GM12878 (cell line): Measurements from ENCODE around the gene TUB. TPM values are rescaled to one million over a fixed set of nuclear protein-coding genes. Genes with fewer than 3 reads are reported as not detected.

ENCODE experiments used
- ATAC-seq: fragments of 200-7000 bp; cut with Tn5 transposase; 3 replicates; pipeline ENCODE4 v1.9.1; 2020; ENCODE audit warnings: mild to moderate bottlenecking, moderate library complexity
- BruUV-seq: library from RNA; stranded (reverse); fragments of 400-500 nt; replicated peaks from 2 replicates; lab custom pipeline; 2021; lab: Mats Ljungman, UMichigan
- CTCF ChIA-PET: fragments of 300-600 bp; sonication (Branson Sonifier 250); formaldehyde crosslinking; extraction: SDS; loops from one replicate; lab custom pipeline; 2021; ENCODE audit warnings: inconsistent platforms; lab: Yijun Ruan, JAX
- POLR2A ChIA-PET: fragments of 350-600 bp; formaldehyde crosslinking; extraction: SDS; loops from one replicate; lab custom pipeline; 2021; ENCODE audit warnings: inconsistent platforms; lab: Charles Lee
- RAD21 ChIA-PET: fragments of 300-600 bp; sonication (Branson Sonifier 250); formaldehyde crosslinking; loops from one replicate; lab custom pipeline; 2023; ENCODE audit warnings: antibody characterized with exemption; ENCODE audit not compliant: unreplicated experiment; lab: Charles Lee
- SMC1A ChIA-PET: fragments of 300-600 bp; sonication (Branson Sonifier 250); formaldehyde crosslinking; loops from one replicate; lab custom pipeline; 2023; ENCODE audit not compliant: unreplicated experiment, uncharacterized antibody; lab: Charles Lee
- DNase-seq: peaks from one replicate; pipeline ENCODE4 v3.0.0-alpha.2; 2011; ENCODE audit warnings: low read depth, low spot score
- FAIRE-seq: peaks from 3 replicates; lab custom pipeline; 2011; peaks lifted over from hg19 to GRCh38; lab: Jason Lieb, UNC
- H2AFZ ChIP-seq: 2 replicates; pipeline ENCODE4 v1.6.0; 2011; ENCODE audit warnings: low read depth, low read length, control low read depth; ENCODE audit not compliant: control insufficient read depth
- H3K27ac ChIP-seq: 2 replicates; pipeline ENCODE4 v1.5.1; 2011; ENCODE audit warnings: control low read depth; ENCODE audit not compliant: control insufficient read depth, insufficient read depth
- H3K27me3 ChIP-seq, 2 experiments: replicated peaks in 1 of 2; 2 replicates each; pipeline versions ENCODE4 v1.6.0 to v1.6.1; 2011; ENCODE audit warnings: low read length in 1 of 2; ENCODE audit not compliant: control insufficient read depth in 2 of 2, insufficient read depth in 2 of 2
- H3K36me3 ChIP-seq, 2 experiments: 2 replicates each; pipeline ENCODE4 v1.5.1; 2011; ENCODE audit warnings: low read length in 1 of 2; ENCODE audit not compliant: control insufficient read depth in 2 of 2, insufficient read depth in 2 of 2
- H3K4me1 ChIP-seq: 2 replicates; pipeline ENCODE4 v1.6.1; 2011; ENCODE audit warnings: mild to moderate bottlenecking, low read length, moderate library complexity, mixed read lengths; ENCODE audit not compliant: control insufficient read depth, insufficient read depth
- H3K4me2 ChIP-seq: 2 replicates; pipeline ENCODE4 v1.6.0; 2011; ENCODE audit warnings: control low read depth; ENCODE audit not compliant: control insufficient read depth, insufficient read depth
- H3K4me3 ChIP-seq: fragments of 200-600 bp; sonication (generic); 2 replicates; pipeline ENCODE4 v1.5.1; 2016
- H3K79me2 ChIP-seq: 2 replicates; pipeline ENCODE4 v1.6.0; 2011; ENCODE audit warnings: low read length; ENCODE audit not compliant: control insufficient read depth, insufficient read depth
- H3K9ac ChIP-seq: 2 replicates; pipeline ENCODE4 v1.8.0; 2011; ENCODE audit warnings: low read length, control low read depth, mixed read lengths; ENCODE audit not compliant: control insufficient read depth, insufficient read depth
- H3K9me3 ChIP-seq: replicated peaks from 3 replicates; pipeline ENCODE4 v1.5.1; 2011; ENCODE audit warnings: mild to moderate bottlenecking, low read length; ENCODE audit not compliant: control insufficient read depth, insufficient read depth
- H4K20me1 ChIP-seq: 2 replicates; pipeline ENCODE4 v1.6.0; 2011; ENCODE audit not compliant: control insufficient read depth, insufficient read depth
- CHD2 ChIP-seq: IDR thresholded peaks from 2 replicates; pipeline ENCODE4 v1.6.1; 2011; ENCODE audit warnings: low read depth, low read length, improper control_type of control experiment, borderline replicate concordance
- CREM ChIP-seq: IDR thresholded peaks from 2 replicates; pipeline ENCODE4 v1.6.1; 2014; ENCODE audit warnings: antibody characterized with exemption, low read depth
- EP300 ChIP-seq, 2 experiments: fragments of 150-350 bp in 1 of 2; IDR thresholded peaks; 2 replicates each; pipeline ENCODE4 v1.6.1; 2011 to 2012; ENCODE audit warnings: low read depth in 2 of 2, low read length in 2 of 2, borderline replicate concordance in 1 of 2, improper control_type of control experiment in 1 of 2, inconsistent platforms in 1 of 2; ENCODE audit not compliant: control insufficient read depth in 1 of 2
- KAT2A ChIP-seq: conservative IDR thresholded peaks from 2 replicates; pipeline ENCODE4 v1.6.1; 2011; ENCODE audit warnings: low read depth, low read length; ENCODE audit not compliant: control insufficient read depth
- LARP7 ChIP-seq: fragments of 450-650 bp; IDR thresholded peaks from 2 replicates; pipeline ENCODE4 v1.6.1; 2017; ENCODE audit warnings: mild to moderate bottlenecking
- NR2C1 ChIP-seq: fragments of 450-650 bp; IDR thresholded peaks from 2 replicates; pipeline ENCODE4 v1.6.1; 2017; ENCODE audit warnings: antibody characterized with exemption, mild to moderate bottlenecking, moderate library complexity
- POLR2AphosphoS2 ChIP-seq: IDR thresholded peaks from 2 replicates; pipeline ENCODE4 v1.6.1; 2011; ENCODE audit warnings: low read depth, mild to moderate bottlenecking, low read length, improper control_type of control experiment, moderate library complexity
- SMAD1 ChIP-seq: fragments of 450-650 bp; IDR thresholded peaks from 2 replicates; pipeline ENCODE4 v1.6.1; 2018; ENCODE audit warnings: mild to moderate bottlenecking, low read depth; ENCODE audit not compliant: partially characterized antibody
- SMC3 ChIP-seq: IDR thresholded peaks from 2 replicates; pipeline ENCODE4 v1.6.1; 2011; ENCODE audit warnings: low read length, improper control_type of control experiment, borderline replicate concordance
- TARDBP ChIP-seq: IDR thresholded peaks from 2 replicates; pipeline ENCODE4 v1.6.1; 2016; ENCODE audit warnings: borderline replicate concordance
- TBL1XR1 ChIP-seq: IDR thresholded peaks from 2 replicates; pipeline ENCODE4 v1.6.1; 2012; ENCODE audit warnings: low read depth, low read length, improper control_type of control experiment
- TCF3 ChIP-seq: IDR thresholded peaks from 2 replicates; pipeline ENCODE4 v1.6.1; 2012; ENCODE audit warnings: low read depth, mild to moderate bottlenecking, low read length, borderline replicate concordance; ENCODE audit not compliant: insufficient read depth
- ZBED1 ChIP-seq: IDR thresholded peaks from 2 replicates; pipeline ENCODE4 v1.6.1; 2016; ENCODE audit warnings: borderline replicate concordance
- ZZZ3 ChIP-seq: IDR thresholded peaks from 2 replicates; pipeline ENCODE4 v1.6.1; 2011; ENCODE audit warnings: low read depth; ENCODE audit not compliant: control insufficient read depth, insufficient read length
- WGBS: methylation state at CpG from one replicate; pipeline ENCODE4 v1.1.6; 2016; ENCODE audit warnings: low lambda C conversion rate; ENCODE audit not compliant: insufficient replicate concordance, insufficient coverage; ENCODE audit errors: missing lambda C conversion rate; 5-methylcytosine and 5-hydroxymethylcytosine counted together
- in situ Hi-C: fragments of 300-500 bp; cut with MboI; formaldehyde crosslinking; loops from 9 replicates; pipeline ENCODE4 v1.14.3; 2018; ENCODE audit warnings: mixed read lengths
- intact Hi-C: fragments of 100-400 bp; cut with micrococcal nuclease; formaldehyde crosslinking; loops from one replicate; pipeline ENCODE4 v1.14.2; 2022; ENCODE audit not compliant: unreplicated experiment
- polyA plus RNA-seq, 11 experiments: library from polyadenylated mRNA; depleted of rRNA in 4 of 11; unstranded in 6 of 11; stranded (reverse) in 5 of 11; fragments of >200 nt; fragmentation: Nextera tagmentation in 4 of 11; fragmentation: Illumina TruSeq in 1 of 11; extraction: Ambion mirVana in 4 of 11; extraction: Trizol in 1 of 11; gene quantifications; 1 replicate in 1 of 11; 2 replicates in 10 of 11; pipeline versions ENCODE4 v1.2.1 to v1.2.3, GENCODE V29; 2011 to 2016; ENCODE audit warnings: inconsistent platforms in 2 of 11, missing spikeins in 2 of 11, low read depth in 1 of 11
- total RNA-seq, 4 experiments: library from RNA; depleted of rRNA in 3 of 4; stranded (reverse); fragments of >200 nt in 3 of 4; fragmentation: Illumina TruSeq in 1 of 4; extraction: Trizol in 1 of 4; gene quantifications; 2 replicates each; pipeline versions ENCODE4 v1.2.1 to v1.2.3, GENCODE V29; 2013 to 2021
- TF ChIP-seq, protein P1 (sequence below), 3 experiments: IDR thresholded peaks in 2 of 3; conservative IDR thresholded peaks in 1 of 3; 2 replicates each; pipeline ENCODE4 v1.5.1; 2011; ENCODE audit warnings: low read depth in 3 of 3, low read length in 3 of 3, mild to moderate bottlenecking in 3 of 3, control low read depth in 2 of 3, moderate library complexity in 2 of 3, inconsistent platforms in 1 of 3, mixed read lengths in 1 of 3; ENCODE audit not compliant: control insufficient read depth in 2 of 3, insufficient read depth in 1 of 3; ENCODE audit errors: extremely low read depth in 1 of 3
- TF ChIP-seq, protein P2 (sequence below): fragments of 450-650 bp; IDR thresholded peaks from 2 replicates; pipeline ENCODE4 v1.6.1; 2017; ENCODE audit warnings: mild to moderate bottlenecking, moderate library complexity

TUB gene
- total and polyA plus RNA-seq, 10 of the 15 experiments (the other 5 are each of a cell fraction or from before 2014, with no cell fraction given), result 0.01 to 0.06 (median 0.03) TPM; not detected in 6

DNA sequence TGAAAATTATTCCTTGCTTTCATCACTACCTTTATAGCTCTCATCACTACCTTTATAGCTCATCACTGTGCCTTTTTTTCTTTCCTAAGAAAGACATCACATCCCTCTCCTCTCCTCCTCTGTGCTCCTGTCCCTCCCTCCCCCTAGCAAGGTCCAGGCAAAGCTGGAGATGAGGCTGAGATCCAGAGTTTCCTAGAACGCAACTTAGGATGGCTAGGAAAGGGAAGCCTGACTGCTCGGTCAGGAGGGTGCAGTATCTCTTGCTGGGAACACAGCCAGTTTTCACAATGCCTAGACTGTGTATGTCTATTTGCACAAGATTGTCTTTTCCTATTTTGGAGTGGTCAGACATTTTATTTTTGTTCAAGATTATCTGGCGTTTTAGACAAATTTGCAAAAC lies 24.7 kb downstream of the TUB start:
- Histone ChIP-seq H4K20me1 (no peaks in the 10 kb centered on the region), H3K9me3 (no peaks in the 10 kb centered on the region), H3K4me3 (no peak overlapping the region), H3K27ac (no peak overlapping the region), H3K79me2 (no peaks in the 10 kb centered on the region), H3K36me3 (peaks cover 0 to 9% of the 10 kb centered on the region in 2 experiments; a peak in 2 of 4 replicates), H2AFZ (no peak overlapping the region), H3K27me3 (no peaks in the 10 kb centered on the region), H3K4me2 (no peak overlapping the region), H3K9ac (no peak overlapping the region), H3K4me1 (no peaks in the 10 kb centered on the region)
- FAIRE-seq, result no peak
- DNase-seq, result no peak
- RAD21 ChIA-PET, result no interaction called here
- POLR2A ChIA-PET, result no interaction called here
- in situ Hi-C loops, result no loop called here
- SMC1A ChIA-PET, result interaction anchor here (1.0 kb wide), 1 partner anchor 9 kb away, joined by 3 read pairs; no protein-coding TSS in a partner anchor
- no peak for TF ChIP-seq NR2C1
- TF ChIP-seq ZZZ3, result no peak
- TF ChIP-seq EP300 (IDR thresholded peaks at IDR 0.05; ENCODE audit: borderline replicate concordance in 1 of 2, control insufficient read depth in 1 of 2, low read depth in 2 of 2, low read length in 2 of 2), result no peak
- TF ChIP-seq, protein P1, sequence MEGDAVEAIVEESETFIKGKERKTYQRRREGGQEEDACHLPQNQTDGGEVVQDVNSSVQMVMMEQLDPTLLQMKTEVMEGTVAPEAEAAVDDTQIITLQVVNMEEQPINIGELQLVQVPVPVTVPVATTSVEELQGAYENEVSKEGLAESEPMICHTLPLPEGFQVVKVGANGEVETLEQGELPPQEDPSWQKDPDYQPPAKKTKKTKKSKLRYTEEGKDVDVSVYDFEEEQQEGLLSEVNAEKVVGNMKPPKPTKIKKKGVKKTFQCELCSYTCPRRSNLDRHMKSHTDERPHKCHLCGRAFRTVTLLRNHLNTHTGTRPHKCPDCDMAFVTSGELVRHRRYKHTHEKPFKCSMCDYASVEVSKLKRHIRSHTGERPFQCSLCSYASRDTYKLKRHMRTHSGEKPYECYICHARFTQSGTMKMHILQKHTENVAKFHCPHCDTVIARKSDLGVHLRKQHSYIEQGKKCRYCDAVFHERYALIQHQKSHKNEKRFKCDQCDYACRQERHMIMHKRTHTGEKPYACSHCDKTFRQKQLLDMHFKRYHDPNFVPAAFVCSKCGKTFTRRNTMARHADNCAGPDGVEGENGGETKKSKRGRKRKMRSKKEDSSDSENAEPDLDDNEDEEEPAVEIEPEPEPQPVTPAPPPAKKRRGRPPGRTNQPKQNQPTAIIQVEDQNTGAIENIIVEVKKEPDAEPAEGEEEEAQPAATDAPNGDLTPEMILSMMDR (IDR thresholded peaks at IDR 0.05 in 2 of 3, conservative IDR thresholded peaks at IDR 0.05 in 1 of 3; ENCODE audit: control insufficient read depth in 2 of 3, extremely low read depth in 1 of 3, insufficient read depth in 1 of 3, low read depth in 3 of 3, low read length in 3 of 3), result no peak
- no peak for TF ChIP-seq POLR2AphosphoS2
- TF ChIP-seq, protein P2, sequence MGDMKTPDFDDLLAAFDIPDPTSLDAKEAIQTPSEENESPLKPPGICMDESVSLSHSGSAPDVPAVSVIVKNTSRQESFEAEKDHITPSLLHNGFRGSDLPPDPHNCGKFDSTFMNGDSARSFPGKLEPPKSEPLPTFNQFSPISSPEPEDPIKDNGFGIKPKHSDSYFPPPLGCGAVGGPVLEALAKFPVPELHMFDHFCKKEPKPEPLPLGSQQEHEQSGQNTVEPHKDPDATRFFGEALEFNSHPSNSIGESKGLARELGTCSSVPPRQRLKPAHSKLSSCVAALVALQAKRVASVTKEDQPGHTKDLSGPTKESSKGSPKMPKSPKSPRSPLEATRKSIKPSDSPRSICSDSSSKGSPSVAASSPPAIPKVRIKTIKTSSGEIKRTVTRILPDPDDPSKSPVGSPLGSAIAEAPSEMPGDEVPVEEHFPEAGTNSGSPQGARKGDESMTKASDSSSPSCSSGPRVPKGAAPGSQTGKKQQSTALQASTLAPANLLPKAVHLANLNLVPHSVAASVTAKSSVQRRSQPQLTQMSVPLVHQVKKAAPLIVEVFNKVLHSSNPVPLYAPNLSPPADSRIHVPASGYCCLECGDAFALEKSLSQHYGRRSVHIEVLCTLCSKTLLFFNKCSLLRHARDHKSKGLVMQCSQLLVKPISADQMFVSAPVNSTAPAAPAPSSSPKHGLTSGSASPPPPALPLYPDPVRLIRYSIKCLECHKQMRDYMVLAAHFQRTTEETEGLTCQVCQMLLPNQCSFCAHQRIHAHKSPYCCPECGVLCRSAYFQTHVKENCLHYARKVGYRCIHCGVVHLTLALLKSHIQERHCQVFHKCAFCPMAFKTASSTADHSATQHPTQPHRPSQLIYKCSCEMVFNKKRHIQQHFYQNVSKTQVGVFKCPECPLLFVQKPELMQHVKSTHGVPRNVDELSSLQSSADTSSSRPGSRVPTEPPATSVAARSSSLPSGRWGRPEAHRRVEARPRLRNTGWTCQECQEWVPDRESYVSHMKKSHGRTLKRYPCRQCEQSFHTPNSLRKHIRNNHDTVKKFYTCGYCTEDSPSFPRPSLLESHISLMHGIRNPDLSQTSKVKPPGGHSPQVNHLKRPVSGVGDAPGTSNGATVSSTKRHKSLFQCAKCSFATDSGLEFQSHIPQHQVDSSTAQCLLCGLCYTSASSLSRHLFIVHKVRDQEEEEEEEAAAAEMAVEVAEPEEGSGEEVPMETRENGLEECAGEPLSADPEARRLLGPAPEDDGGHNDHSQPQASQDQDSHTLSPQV, result no peak
- TF ChIP-seq ZBED1, result no peak
- TF ChIP-seq SMC3, result no peak
- TF ChIP-seq KAT2A, result no peak
- no peak for TF ChIP-seq TARDBP
- no peak for TF ChIP-seq LARP7
- TF ChIP-seq TCF3, result no peak
- no peak for TF ChIP-seq TBL1XR1
- TF ChIP-seq CHD2, result no peak
- no peak for TF ChIP-seq CREM
- TF ChIP-seq SMAD1, result no peak
- ATAC-seq, result no peak
- no TSS peak for BruUV-seq
- intact Hi-C loops, result no loop called here
- CTCF ChIA-PET, result interaction anchor here (1.2 kb wide), 1 partner anchor 73 kb away, joined by 4 read pairs; no protein-coding TSS in a partner anchor
- WGBS, result 31% methylated on average over 3 of the region's 3 CpGs
